GM12874 (cell line): ENCODE measurements around the gene GTF3A.

Source experiments
- TF ChIP-seq, protein P1 (sequence below): IDR thresholded peaks from 2 replicates; pipeline ENCODE4 v1.5.1; 2011; ENCODE audit warnings: low read depth, mild to moderate bottlenecking, control low read depth, low read length, moderate library complexity; ENCODE audit not compliant: insufficient read depth

The GTF3A gene

DNA sequence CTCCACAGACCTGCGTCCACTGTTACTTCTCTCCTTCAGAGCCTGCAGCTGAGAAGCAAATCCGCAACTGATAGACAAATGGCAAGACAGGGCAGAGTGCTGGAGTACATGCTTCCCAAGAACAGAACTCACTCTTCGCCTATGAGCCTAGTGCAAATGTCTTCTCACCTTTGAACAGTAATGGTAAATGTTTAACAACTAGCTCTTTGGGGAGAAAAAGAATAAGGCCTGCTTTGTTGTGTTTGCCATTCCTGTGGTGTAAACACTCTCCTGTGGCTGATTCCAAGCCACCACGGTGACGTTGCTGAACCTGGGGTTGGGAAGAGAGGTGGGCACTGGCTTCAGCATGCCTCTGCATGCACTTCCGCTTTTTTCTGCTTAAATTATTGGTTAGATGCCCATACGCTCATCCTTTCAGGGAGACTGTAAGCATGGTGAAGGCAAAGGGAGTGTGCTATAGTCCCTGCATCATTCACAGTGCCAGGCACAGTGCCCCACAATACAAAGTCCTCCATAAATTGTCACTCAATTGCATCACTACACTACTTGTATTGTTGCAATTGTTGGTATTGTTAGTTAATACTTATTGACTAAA is 28.1 kb upstream of the GTF3A start:
- TF ChIP-seq, protein P1, sequence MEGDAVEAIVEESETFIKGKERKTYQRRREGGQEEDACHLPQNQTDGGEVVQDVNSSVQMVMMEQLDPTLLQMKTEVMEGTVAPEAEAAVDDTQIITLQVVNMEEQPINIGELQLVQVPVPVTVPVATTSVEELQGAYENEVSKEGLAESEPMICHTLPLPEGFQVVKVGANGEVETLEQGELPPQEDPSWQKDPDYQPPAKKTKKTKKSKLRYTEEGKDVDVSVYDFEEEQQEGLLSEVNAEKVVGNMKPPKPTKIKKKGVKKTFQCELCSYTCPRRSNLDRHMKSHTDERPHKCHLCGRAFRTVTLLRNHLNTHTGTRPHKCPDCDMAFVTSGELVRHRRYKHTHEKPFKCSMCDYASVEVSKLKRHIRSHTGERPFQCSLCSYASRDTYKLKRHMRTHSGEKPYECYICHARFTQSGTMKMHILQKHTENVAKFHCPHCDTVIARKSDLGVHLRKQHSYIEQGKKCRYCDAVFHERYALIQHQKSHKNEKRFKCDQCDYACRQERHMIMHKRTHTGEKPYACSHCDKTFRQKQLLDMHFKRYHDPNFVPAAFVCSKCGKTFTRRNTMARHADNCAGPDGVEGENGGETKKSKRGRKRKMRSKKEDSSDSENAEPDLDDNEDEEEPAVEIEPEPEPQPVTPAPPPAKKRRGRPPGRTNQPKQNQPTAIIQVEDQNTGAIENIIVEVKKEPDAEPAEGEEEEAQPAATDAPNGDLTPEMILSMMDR: no peak

GRCh38 chr13:27398360-27398759 is 26.1 kb upstream of the GTF3A start:
- TF ChIP-seq, protein P1: no peak

GRCh38 chr13:27401210-27401609 is 23.2 kb upstream of the GTF3A start:
- TF ChIP-seq, protein P1: no peak

DNA sequence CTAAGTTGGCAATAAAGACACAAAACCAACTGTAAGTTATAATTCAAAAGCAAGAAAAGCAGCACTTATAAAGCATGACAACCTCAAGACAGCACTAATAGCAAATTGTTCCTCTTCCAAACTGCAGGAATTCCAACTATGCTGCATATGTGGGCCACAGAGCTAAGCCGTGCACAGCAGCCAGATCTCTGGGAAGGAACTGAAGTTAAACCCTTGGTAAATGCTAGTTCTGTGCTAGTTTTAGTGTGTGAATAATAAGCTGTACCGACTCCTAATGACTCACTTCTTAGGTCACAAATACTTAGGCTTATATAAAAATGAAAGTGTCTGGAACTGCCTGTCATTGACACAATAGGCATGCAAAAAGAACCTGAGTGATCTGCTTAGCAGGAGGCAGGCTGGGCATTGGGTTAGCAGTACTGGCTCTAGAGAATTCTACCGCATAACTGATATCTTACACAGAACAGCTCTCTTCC is 21.2 kb upstream of the GTF3A start:
- TF ChIP-seq, protein P1: no peak

- TF ChIP-seq, protein P1: no peak
These were observed 20.6 kb upstream of the GTF3A start for GRCh38 chr13:27403727-27404385.

GRCh38 chr13:27404680-27405079 is 19.7 kb upstream of the GTF3A start:
- TF ChIP-seq, protein P1: no peak

- TF ChIP-seq, protein P1: no peak
These were observed 18.8 kb upstream of the GTF3A start for GRCh38 chr13:27405546-27406134.
